Osteocyte (in vitro differentiated cells): ENCODE results near the gene SEMA3C. TPM values are rescaled to one million over a fixed set of nuclear protein-coding genes. Genes with fewer than 3 reads are reported as not detected.

Source experiments
- DNase-seq: peaks from one replicate; pipeline ENCODE4 v3.0.0; 2021; ENCODE audit warnings: mixed read lengths; ENCODE audit not compliant: unreplicated experiment; ENCODE audit errors: extremely low spot score
- H3K27ac Mint-ChIP-seq: one replicate; pipeline ENCODE4 v1.8.0; 2021; ENCODE audit warnings: mild to moderate bottlenecking, mixed read lengths; ENCODE audit not compliant: unreplicated experiment
- H3K27me3 Mint-ChIP-seq: one replicate; pipeline ENCODE4 v1.8.0; 2021; ENCODE audit warnings: mixed read lengths; ENCODE audit not compliant: unreplicated experiment
- H3K36me3 Mint-ChIP-seq: one replicate; pipeline ENCODE4 v1.8.0; 2021; ENCODE audit warnings: mixed read lengths; ENCODE audit not compliant: unreplicated experiment
- H3K4me1 Mint-ChIP-seq: one replicate; pipeline ENCODE4 v1.8.0; 2021; ENCODE audit warnings: mixed read lengths; ENCODE audit not compliant: unreplicated experiment
- H3K4me3 Mint-ChIP-seq: one replicate; pipeline ENCODE4 v1.8.0; 2021; ENCODE audit warnings: mild to moderate bottlenecking, moderate library complexity, mixed read lengths; ENCODE audit not compliant: unreplicated experiment
- H3K9me3 Mint-ChIP-seq: one replicate; pipeline ENCODE4 v1.8.0; 2021; ENCODE audit warnings: mixed read lengths; ENCODE audit not compliant: unreplicated experiment
- CTCF ChIP-seq: fragments of 200-600 bp; sonication (generic); IDR thresholded peaks from 2 replicates; pipeline ENCODE4 v1.5.0; 2021; ENCODE audit warnings: antibody characterized with exemption, mild to moderate bottlenecking, moderate library complexity
- total RNA-seq: library from RNA; stranded (reverse); gene quantifications from 2 replicates; pipeline ENCODE4 v1.2.1, GENCODE V29; 2021

Gene SEMA3C
- total RNA-seq, 1 donor from 2014 or later: 74.1 TPM

- Mint-ChIP-seq H3K4me1 (peaks cover 27% of the 10 kb centered on the region), H3K4me3 (no peak overlapping the region), H3K36me3 (no peaks in the 10 kb centered on the region), H3K27ac (no peak overlapping the region), H3K27me3 (no peaks in the 10 kb centered on the region), H3K9me3 (no peaks in the 10 kb centered on the region)
- no peak for DNase-seq
- TF ChIP-seq CTCF: no peak
Observed at GRCh38 chr7:80736371-80737125, 182.3 kb downstream of the SEMA3C start.

DNA sequence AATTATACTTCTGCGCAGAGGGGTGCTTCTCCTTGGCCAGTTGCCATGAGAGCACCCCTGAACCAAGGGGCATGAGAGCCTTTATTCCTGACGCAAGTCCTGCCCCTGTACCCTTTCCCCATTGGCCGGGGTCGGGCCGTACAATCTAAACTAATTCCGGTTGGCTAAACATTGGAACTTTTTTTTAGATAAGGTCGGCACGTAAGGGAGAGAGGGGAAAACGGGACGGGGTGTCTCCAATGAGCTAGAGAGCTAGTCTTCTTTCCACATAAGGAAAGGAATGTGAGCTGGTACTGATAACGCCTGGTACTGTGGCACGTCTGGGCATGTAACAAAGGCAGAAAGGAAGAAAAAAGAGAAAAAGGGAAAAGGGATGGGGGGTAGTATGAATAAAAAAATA lies 183.5 kb downstream of the SEMA3C start:
- H3K4me3 Mint-ChIP-seq: no peak overlapping the region
- no peak overlapping the region for H3K27ac Mint-ChIP-seq
- no peaks in the 10 kb centered on the region for H3K27me3 Mint-ChIP-seq
- no peak for DNase-seq
- peaks cover 15% of the 10 kb centered on the region for H3K4me1 Mint-ChIP-seq
- H3K9me3 Mint-ChIP-seq: no peaks in the 10 kb centered on the region
- no peak for TF ChIP-seq CTCF
- peaks cover 2% of the 10 kb centered on the region for H3K36me3 Mint-ChIP-seq

- no peak for DNase-seq
- no peaks in the 10 kb centered on the region for H3K9me3 Mint-ChIP-seq
- peaks cover 2% of the 10 kb centered on the region for H3K36me3 Mint-ChIP-seq
- H3K27me3 Mint-ChIP-seq: no peaks in the 10 kb centered on the region
- H3K4me1 Mint-ChIP-seq: peaks cover 13% of the 10 kb centered on the region
- H3K27ac Mint-ChIP-seq: no peak overlapping the region
- TF ChIP-seq CTCF: no peak
- H3K4me3 Mint-ChIP-seq: no peak overlapping the region
Observed at GRCh38 chr7:80734011-80734410, 184.8 kb downstream of the SEMA3C start.

GRCh38 chr7:80733333-80733915 lies 185.4 kb downstream of the SEMA3C start:
- DNase-seq: no peak
- Mint-ChIP-seq H3K4me1 (peaks cover 14% of the 10 kb centered on the region), H3K27me3 (no peaks in the 10 kb centered on the region), H3K9me3 (no peaks in the 10 kb centered on the region), H3K36me3 (peaks cover 2% of the 10 kb centered on the region), H3K27ac (no peak overlapping the region), H3K4me3 (no peak overlapping the region)
- no peak for TF ChIP-seq CTCF

DNA sequence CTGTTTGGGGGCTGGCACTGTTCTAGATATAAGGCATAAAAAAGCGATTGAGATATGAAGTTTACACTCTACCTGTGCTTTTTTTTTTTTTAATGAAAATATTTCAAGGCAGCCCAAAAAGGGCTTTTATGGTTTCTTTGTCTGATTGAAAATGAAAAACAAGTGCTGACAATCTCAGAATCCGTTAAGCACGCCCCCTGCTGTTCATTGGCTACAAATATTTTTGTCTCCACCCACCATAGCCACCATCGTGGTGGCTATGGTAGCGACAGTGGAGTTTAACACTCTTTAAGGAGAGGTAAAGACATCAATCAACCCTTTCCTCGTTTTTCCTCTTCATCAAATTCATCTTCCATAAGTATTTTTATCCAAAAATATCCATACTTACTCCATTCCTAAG lies 186.2 kb downstream of the SEMA3C start:
- DNase-seq: no peak
- Mint-ChIP-seq H3K4me1 (peaks cover 15% of the 10 kb centered on the region), H3K36me3 (peaks cover 2% of the 10 kb centered on the region), H3K4me3 (no peak overlapping the region), H3K27ac (no peak overlapping the region), H3K27me3 (no peaks in the 10 kb centered on the region), H3K9me3 (no peaks in the 10 kb centered on the region)
- TF ChIP-seq CTCF: no peak
